ENCODE measurements around the gene TBC1D17.

TBC1D17 gene

DNA sequence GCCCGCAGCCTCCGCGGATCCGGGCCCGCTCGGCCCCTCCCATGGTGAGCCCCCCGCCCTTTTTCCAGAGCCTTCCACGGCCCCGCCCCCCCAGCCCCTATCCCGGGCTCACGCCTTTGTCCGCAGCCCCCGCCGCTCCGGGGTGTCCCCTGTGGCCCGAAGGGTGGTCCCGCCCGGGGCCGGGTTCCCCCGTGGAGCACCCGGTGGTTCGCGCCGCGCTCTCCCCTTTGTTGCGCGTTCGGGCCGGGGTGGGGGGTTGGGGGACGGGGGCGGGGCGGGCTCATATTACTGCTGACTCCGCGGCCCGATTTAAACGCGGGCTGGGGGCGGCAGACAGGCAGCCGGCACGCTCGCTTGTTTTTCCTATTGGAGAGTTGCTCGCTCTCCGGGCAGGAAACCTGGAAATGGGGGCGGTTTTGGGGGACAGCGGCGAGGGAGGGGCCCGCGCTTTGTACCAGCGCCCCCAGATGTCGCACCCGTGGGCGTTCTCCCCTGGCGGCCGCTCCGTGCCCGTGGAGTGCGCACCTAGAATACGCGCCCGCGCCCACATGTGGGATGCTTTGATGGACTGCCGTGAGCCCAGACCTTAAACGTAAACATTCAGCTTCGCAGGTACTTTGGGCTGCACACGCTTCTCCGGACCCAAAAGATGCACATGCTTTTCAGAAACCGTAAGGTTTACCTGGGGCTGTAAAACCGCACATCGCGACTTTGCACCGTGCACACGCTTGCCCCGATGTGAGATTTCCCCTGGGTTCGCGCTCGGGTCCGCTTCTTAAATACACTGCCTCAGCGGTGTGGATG lies 25.8 kb upstream of the TBC1D17 start:
- Histone ChIP-seq H3K4me2 (ENCODE audit: low read depth, low read length, poor library complexity, severe bottlenecking) (peak overlapping the region; percentile 95), H4K20me1 (ENCODE audit: insufficient read depth, low read length, poor library complexity, severe bottlenecking) (peaks cover 42% of the 10 kb centered on the region), H3K79me2 (ENCODE audit: insufficient read depth, low read length) (peaks cover 37% of the 10 kb centered on the region), H3K27me3 (ENCODE audit: insufficient read depth, low read length, poor library complexity, severe bottlenecking) (no peaks in the 10 kb centered on the region), H3K36me3 (ENCODE audit: insufficient read depth, low read length) (peaks cover 14% of the 10 kb centered on the region; the same call in 1 of the 2 replicates), H3K9me3 (ENCODE audit: insufficient read depth, low read depth, low read length) (no peaks in the 10 kb centered on the region), H3K9ac (ENCODE audit: low read depth, low read length, poor library complexity, severe bottlenecking) (peak overlapping the region; percentile 68), H2AFZ (ENCODE audit: low read length) (no peak overlapping the region), H3K4me1 (ENCODE audit: insufficient read depth, low read length, poor library complexity, severe bottlenecking) (peaks cover 32% of the 10 kb centered on the region), H3F3A (ENCODE audit: low read depth) (0 out of 2 replicates have a peak, but pooled peaks cover 3% of the 10 kb centered on the region), H3K4me3 (ENCODE audit: low read length, poor library complexity, severe bottlenecking) (peak overlapping the region; percentile 99), H3K9me2 (replicated peaks; ENCODE audit: low read depth, low read length) (no peaks in the 10 kb centered on the region)
- no peak for TF ChIP-seq EZH2phosphoT487 (IDR thresholded peaks at IDR 0.05; ENCODE audit: borderline replicate concordance)
- TF ChIP-seq, protein P1, sequence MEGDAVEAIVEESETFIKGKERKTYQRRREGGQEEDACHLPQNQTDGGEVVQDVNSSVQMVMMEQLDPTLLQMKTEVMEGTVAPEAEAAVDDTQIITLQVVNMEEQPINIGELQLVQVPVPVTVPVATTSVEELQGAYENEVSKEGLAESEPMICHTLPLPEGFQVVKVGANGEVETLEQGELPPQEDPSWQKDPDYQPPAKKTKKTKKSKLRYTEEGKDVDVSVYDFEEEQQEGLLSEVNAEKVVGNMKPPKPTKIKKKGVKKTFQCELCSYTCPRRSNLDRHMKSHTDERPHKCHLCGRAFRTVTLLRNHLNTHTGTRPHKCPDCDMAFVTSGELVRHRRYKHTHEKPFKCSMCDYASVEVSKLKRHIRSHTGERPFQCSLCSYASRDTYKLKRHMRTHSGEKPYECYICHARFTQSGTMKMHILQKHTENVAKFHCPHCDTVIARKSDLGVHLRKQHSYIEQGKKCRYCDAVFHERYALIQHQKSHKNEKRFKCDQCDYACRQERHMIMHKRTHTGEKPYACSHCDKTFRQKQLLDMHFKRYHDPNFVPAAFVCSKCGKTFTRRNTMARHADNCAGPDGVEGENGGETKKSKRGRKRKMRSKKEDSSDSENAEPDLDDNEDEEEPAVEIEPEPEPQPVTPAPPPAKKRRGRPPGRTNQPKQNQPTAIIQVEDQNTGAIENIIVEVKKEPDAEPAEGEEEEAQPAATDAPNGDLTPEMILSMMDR (conservative IDR thresholded peaks at IDR 0.05; ENCODE audit: low read length): no peak

DNA sequence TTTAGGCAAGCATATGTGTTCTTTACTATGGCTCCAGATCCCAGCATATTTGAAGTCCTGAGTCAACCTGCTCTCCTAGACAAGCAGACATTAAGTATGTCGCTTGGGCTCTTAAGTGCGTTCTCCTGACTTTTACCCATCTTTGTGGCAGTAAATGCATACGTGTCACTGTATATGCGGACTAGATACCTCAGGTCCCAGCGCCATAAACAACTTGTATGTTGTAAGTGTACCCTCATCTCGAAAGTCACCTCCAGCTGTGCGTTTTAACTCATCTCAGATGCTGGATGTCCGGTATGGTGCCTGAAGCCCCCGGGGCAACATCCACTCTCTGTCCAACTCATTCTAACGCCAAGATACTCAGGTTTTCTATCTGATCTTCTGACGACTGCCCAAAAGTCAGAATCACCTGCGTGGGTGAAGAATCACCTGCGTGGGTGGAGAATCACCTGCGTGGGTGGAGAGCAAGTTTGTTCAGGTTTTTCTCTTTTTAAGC lies 24.8 kb upstream of the TBC1D17 start:
- Histone ChIP-seq H2AFZ (ENCODE audit: low read length) (no peak overlapping the region), H3K9me3 (ENCODE audit: insufficient read depth, low read depth, low read length) (no peaks in the 10 kb centered on the region), H3K27me3 (ENCODE audit: insufficient read depth, low read length, poor library complexity, severe bottlenecking) (no peaks in the 10 kb centered on the region), H3F3A (ENCODE audit: low read depth) (0 out of 2 replicates have a peak, but pooled peaks cover 3% of the 10 kb centered on the region), H3K9me2 (replicated peaks; ENCODE audit: low read depth, low read length) (no peaks in the 10 kb centered on the region), H3K4me3 (ENCODE audit: low read length, poor library complexity, severe bottlenecking) (peak overlapping the region; percentile 99), H3K9ac (ENCODE audit: low read depth, low read length, poor library complexity, severe bottlenecking) (peak overlapping the region; percentile 68), H3K4me2 (ENCODE audit: low read depth, low read length, poor library complexity, severe bottlenecking) (peak overlapping the region; percentile 95), H3K4me1 (ENCODE audit: insufficient read depth, low read length, poor library complexity, severe bottlenecking) (peaks cover 32% of the 10 kb centered on the region), H3K36me3 (ENCODE audit: insufficient read depth, low read length) (peaks cover 25% of the 10 kb centered on the region; the same call in 1 of the 2 replicates), H3K79me2 (ENCODE audit: insufficient read depth, low read length) (peaks cover 37% of the 10 kb centered on the region), H4K20me1 (ENCODE audit: insufficient read depth, low read length, poor library complexity, severe bottlenecking) (peaks cover 50% of the 10 kb centered on the region)
- TF ChIP-seq EZH2phosphoT487 (IDR thresholded peaks at IDR 0.05; ENCODE audit: borderline replicate concordance): no peak
- TF ChIP-seq, protein P1 (conservative IDR thresholded peaks at IDR 0.05; ENCODE audit: low read length): no peak

DNA sequence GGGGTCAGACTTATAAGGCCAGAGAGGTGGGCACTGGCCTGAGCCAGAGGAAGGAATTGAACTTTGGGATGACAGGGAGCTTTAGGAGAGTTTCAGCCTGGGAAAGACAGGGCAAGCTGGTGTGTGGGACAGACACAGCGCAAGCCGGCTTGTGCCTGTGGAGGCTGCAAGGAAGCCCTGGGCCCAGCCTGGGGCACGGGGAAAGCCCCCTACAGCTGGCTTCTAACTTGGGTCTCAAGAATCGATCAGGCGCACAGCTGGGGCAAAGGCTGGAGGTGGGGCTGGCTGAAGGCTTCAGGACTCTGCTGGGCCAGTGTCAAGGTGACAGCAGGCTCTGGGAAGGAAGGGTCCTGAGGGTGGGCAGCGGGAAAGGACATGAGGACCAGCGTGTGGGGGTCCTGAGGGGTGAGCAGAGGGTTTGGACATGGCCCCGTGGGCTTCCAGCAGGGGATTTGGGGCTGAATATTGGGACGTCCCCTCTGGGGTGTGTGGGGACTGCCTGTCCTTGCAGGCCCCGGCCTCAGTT lies 23.6 kb upstream of the TBC1D17 start:
- Histone ChIP-seq H3F3A (ENCODE audit: low read depth) (0 out of 2 replicates have a peak, but pooled peaks cover 3% of the 10 kb centered on the region), H3K36me3 (ENCODE audit: insufficient read depth, low read length) (peaks cover 32% of the 10 kb centered on the region; the same call in 1 of the 2 replicates), H3K9me2 (replicated peaks; ENCODE audit: low read depth, low read length) (no peaks in the 10 kb centered on the region), H3K9ac (ENCODE audit: low read depth, low read length, poor library complexity, severe bottlenecking) (no peak overlapping the region), H3K4me3 (ENCODE audit: low read length, poor library complexity, severe bottlenecking) (peak overlapping the region; percentile 40), H3K79me2 (ENCODE audit: insufficient read depth, low read length) (peaks cover 37% of the 10 kb centered on the region), H2AFZ (ENCODE audit: low read length) (no peak overlapping the region), H3K4me1 (ENCODE audit: insufficient read depth, low read length, poor library complexity, severe bottlenecking) (peaks cover 21% of the 10 kb centered on the region), H3K9me3 (ENCODE audit: insufficient read depth, low read depth, low read length) (no peaks in the 10 kb centered on the region), H3K4me2 (ENCODE audit: low read depth, low read length, poor library complexity, severe bottlenecking) (peak overlapping the region; percentile 95), H3K27me3 (ENCODE audit: insufficient read depth, low read length, poor library complexity, severe bottlenecking) (no peaks in the 10 kb centered on the region), H4K20me1 (ENCODE audit: insufficient read depth, low read length, poor library complexity, severe bottlenecking) (peaks cover 50% of the 10 kb centered on the region)
- no peak for TF ChIP-seq EZH2phosphoT487 (IDR thresholded peaks at IDR 0.05; ENCODE audit: borderline replicate concordance)
- TF ChIP-seq, protein P1 (conservative IDR thresholded peaks at IDR 0.05; ENCODE audit: low read length): no peak

Data from Loucy (cell line).